Prostate gland (tissue), 2 donors: Measurements from ENCODE around the gene DHFR.

ENCODE experiments used
- POLR2A ChIP-seq: fragments of 450-650 bp; IDR thresholded peaks from one replicate; pipeline ENCODE4 v1.6.1; 2016; ENCODE audit warnings: antibody characterized with exemption, mild to moderate bottlenecking
- POLR2AphosphoS5 ChIP-seq: sonication (generic); formaldehyde crosslinking; IDR thresholded peaks from one replicate; pipeline ENCODE4 v1.6.1; 2017; ENCODE audit warnings: antibody characterized with exemption
- TF ChIP-seq, protein P1 (sequence below), 4 experiments: fragments of 200-600 bp in 2 of 4; fragments of 450-650 bp in 2 of 4; sonication (generic) in 2 of 4; IDR thresholded peaks; 1 replicate in 3 of 4; 2 replicates in 1 of 4; pipeline ENCODE4 v1.5.1; 2016 to 2019; ENCODE audit warnings: antibody characterized with exemption in 4 of 4, mild to moderate bottlenecking in 2 of 4, moderate library complexity in 2 of 4

- TF ChIP-seq, protein P1, sequence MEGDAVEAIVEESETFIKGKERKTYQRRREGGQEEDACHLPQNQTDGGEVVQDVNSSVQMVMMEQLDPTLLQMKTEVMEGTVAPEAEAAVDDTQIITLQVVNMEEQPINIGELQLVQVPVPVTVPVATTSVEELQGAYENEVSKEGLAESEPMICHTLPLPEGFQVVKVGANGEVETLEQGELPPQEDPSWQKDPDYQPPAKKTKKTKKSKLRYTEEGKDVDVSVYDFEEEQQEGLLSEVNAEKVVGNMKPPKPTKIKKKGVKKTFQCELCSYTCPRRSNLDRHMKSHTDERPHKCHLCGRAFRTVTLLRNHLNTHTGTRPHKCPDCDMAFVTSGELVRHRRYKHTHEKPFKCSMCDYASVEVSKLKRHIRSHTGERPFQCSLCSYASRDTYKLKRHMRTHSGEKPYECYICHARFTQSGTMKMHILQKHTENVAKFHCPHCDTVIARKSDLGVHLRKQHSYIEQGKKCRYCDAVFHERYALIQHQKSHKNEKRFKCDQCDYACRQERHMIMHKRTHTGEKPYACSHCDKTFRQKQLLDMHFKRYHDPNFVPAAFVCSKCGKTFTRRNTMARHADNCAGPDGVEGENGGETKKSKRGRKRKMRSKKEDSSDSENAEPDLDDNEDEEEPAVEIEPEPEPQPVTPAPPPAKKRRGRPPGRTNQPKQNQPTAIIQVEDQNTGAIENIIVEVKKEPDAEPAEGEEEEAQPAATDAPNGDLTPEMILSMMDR (IDR thresholded peaks at IDR 0.05) = no peak
- TF ChIP-seq POLR2AphosphoS5 = no peak
- TF ChIP-seq POLR2A = no peak
Measured at GRCh38 chr5:80662108-80662507, 7.3 kb upstream of the DHFR start.
